Activated CD8-positive, alpha-beta memory T cell treated with anti-CD3 and anti-CD28 coated beads, Interleukin-2, amount 50 U/mL, for 24 hours (primary cell): ENCODE data around the gene ADAMTSL2.
A peak's percentile ranks its signal among the peaks of the same experiment; 100 is the strongest.

Experiments used
- DNase-seq: peaks from one replicate; pipeline ENCODE4 v3.0.0-alpha.2; 2020; ENCODE audit errors: extremely low read depth

The ADAMTSL2 gene

DNA sequence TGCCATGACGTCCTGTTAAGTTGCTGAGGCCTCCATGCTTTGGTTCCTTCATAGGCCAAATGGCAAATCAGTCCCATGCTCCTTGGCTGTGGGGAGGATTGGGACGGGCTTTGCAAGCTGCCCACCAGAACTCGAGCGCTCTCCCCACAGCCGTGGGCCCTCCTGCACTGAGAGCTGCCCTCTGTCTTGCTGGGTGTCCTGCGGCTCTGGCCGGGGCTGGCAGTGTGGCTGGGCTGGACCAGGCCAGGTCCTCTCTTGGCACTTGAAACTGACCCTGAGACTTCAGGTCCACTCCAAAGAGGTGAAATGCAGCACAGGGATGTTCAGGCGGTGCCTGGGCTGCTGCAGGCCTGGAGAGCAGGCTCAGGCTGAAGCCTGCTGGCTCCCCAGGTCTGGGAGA lies 16.8 kb upstream of the ADAMTSL2 start:
- DNase-seq = no peak

GRCh38 chr9:133518200-133518599 lies 16.3 kb upstream of the ADAMTSL2 start:
- DNase-seq = no peak

- no peak for DNase-seq
Measured at GRCh38 chr9:133518706-133519449, 15.6 kb upstream of the ADAMTSL2 start.

GRCh38 chr9:133519693-133520092 lies 14.8 kb upstream of the ADAMTSL2 start:
- no peak for DNase-seq

DNA sequence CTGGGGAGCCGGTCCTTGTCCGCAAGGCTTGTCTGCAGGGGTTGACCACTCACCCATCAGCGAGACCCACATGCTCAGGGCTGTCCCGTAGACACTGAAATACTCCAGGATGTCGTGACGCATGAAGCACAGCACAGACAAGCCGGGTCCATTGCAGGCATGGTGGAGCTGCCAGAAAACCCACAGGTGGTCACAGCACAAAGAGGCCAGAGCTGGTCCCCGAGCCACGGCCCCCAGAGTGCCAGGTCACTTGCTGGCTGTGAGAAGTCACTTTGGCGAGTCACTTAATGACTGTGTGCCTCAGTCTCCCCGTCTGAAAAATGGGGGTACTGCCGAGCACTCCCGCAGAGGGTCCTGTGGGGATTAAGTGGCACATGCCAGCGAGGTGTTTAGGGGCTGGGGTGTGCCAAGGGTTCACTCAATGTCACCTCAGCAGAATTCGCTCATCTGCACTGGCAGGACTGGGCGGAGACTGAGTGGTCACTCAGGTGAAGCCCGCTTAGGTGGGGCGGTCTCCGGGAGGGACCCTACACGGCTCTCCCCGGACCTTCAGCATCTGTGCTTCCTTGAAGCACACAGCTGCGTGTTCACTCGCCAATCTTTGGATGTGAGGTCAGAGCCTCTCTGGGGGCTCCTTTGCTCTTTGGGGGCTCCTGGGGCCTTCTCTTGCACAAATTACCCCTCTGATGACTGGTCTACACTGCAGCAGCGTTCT lies 14.2 kb upstream of the ADAMTSL2 start:
- no peak for DNase-seq

- DNase-seq = no peak
Measured at GRCh38 chr9:133521122-133522072, 13.1 kb upstream of the ADAMTSL2 start.

- no peak for DNase-seq
Measured at GRCh38 chr9:133522073-133522910, 12.2 kb upstream of the ADAMTSL2 start.

- DNase-seq = no peak
Measured at GRCh38 chr9:133523106-133523505, 11.4 kb upstream of the ADAMTSL2 start.

- no peak for DNase-seq
Measured at GRCh38 chr9:133524146-133524545, 10.4 kb upstream of the ADAMTSL2 start.

GRCh38 chr9:133524679-133525228 lies 9.8 kb upstream of the ADAMTSL2 start, which contains the start of gene MYMK:
MYMK (minus strand) TSS chr9:133524959; CDS start chr9:133524844, 115 bp downstream.
- DNase-seq = no peak

DNA sequence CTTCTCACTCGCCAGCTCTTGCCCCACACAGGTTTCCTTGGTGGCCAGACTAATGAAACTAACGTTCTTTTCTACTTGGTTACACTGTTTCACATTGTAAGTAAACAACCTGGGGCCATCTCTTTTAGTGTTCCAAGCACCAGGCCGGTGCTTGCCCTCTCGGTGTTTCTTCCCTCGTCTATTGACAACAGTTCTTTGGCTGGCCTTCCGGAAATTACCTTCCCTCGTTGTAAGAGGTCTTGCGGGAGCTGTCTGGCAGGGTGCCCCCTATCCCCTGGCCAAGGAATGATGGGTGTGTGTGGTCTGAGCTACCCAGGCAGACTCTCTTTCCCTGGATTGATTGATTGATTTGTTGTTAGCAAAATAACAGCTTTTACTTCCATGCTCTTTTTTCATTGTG lies 8.8 kb upstream of the ADAMTSL2 start:
- no peak for DNase-seq

DNA sequence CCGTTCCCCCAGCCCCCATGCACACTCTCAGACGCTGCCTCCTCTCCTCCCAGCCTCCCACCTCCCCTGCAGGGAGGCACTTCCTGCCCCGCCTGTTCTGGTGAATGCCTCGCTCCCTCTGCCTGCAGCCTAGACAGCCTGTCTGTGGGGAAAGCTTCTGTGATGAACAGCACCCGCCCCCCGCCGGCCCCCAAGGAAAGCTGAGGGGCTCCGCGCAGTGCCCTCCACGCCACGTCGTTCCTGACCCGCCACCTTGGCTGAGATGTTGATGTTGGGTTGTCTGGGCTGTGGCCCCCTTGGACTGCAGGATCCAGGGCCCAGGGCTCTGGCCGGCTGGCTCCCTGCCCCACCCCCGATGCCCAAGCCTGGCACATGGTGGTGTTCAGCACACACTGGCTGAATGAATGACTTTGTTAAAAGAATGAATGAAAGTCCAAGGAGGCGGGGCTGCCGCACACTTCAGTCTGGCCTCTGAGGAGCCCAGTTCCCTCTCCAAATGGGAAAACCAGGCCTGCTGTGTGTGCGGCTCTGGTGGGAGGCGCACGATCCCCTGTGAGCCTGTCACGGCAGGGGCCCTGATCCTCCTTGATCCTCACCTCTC lies 7.7 kb upstream of the ADAMTSL2 start:
- DNase-seq = no peak

GRCh38 chr9:133527444-133527920 lies 7.0 kb upstream of the ADAMTSL2 start:
- DNase-seq = no peak

- DNase-seq = no peak
Measured at GRCh38 chr9:133528001-133528875, 6.3 kb upstream of the ADAMTSL2 start.

DNA sequence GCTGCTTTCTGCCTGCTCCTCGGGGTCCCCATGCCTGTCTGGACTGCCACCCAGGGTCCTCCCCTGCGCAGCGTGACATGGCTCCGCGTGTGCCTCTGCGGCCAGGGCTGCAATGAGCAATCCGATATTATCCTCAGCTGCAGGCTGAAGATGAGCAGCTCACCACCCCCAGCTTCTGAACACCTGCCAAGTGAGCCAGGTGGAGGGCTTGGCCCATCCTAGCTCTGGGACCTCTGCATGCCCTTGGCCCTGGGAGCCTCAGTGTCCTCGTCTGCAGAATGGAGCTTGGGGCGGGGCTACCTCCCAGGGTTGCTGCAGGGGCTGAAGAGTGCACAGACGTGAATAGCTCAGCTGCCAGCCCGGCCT lies 5.6 kb upstream of the ADAMTSL2 start:
- no peak for DNase-seq

DNA sequence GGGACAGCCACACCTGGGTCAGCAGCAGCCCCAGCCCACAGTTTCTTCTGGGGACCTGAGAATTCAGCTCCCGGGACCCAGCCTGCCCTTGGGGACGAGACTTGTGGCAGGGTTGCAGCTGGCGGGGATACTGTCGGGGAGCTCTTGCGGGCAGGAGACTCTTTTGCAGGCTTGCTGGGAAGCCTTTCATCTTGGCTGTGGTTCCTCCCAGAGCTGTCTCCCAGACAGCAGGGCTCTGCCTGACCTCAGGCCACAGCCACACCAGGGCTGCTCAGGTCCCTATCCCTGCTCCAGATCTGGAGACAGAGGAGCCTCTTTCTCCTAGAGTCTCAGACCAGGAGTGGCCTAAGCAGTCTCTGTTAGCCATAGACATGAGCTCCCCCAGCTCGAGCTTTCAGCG lies 5.0 kb upstream of the ADAMTSL2 start:
- DNase-seq = no peak

DNA sequence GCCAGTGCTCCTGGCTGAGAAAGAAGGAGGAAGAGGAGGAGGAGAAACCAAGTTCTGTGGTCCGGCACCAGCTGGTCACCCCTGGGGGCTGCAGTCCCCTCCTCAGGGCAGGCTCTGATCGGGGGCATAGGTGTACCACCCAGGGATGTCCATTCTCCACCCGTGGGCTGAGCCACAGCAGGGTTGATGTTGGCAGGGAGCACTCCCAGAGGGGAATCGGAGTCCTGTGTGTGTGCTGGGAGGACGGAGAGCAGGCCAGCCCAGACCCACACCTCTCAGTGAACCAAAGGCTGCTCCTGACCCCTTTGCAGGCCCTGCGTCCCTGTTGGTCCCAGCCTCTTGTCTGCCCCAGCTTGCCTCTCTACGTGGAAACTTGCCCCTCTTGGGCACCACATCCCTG lies 4.6 kb upstream of the ADAMTSL2 start:
- no peak for DNase-seq

DNA sequence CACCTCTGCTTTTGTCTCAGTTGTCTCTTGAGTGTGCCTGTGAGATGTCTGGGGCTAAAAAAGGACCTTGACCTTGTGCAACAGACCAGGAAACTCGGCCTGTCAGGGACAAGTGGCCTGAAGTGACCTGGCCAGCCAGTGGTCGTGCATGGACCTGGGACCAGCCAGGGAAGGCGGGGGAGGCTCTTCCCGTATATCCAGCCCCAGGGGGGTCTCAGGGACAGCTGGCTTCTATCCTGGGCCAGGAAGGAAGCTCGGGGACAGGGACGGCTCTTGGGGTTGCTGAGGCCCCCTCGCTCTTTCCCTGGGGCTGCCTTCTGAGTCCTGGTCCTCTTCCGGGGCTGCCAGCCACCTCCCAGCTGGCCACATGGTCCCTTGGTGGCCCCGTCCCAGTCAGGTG lies 3.2 kb upstream of the ADAMTSL2 start:
- DNase-seq = no peak

DNA sequence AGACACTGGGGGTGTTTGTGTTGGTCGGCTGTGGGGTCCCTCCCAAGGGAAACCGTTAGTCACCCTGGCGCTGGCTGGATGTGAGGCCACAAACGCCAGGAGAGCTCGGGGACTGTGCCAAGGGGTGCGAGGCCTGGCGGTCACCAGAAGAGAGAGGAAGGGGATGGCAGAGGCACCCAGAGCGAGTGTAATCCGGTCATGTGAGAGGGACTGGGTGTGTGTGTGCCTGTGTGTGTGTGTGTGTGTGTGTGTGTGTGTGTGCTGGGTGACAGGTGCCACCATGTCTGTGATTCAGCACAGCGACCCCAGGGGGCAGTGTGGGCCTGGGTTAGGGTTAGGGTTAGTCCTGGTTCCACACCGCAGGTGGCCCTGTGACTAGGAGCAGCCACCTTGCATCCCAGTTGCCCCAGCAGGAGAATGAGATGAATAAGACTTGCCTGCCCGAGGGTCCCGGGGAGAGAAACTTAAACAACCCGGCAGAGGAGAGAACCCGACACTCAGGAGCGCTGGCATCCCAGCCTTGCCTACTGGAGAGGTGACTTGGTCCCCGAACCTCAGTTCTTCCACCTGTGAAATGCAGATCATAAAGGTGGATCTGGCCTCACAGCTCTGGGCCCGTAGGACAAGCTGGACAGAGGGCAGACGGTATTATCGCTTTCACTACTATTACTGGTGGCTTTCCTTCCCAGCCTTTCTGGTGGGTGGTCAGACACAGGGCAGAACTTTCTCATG lies 1.4 kb upstream of the ADAMTSL2 start:
- peak; percentile 10 for DNase-seq
